GM23248 (cell line): ENCODE data around the gene VPS37B. TPM values are rescaled to one million over a fixed set of nuclear protein-coding genes. Genes with fewer than 3 reads are reported as not detected.
"Not testable (repeated sequence)": the region's sequence is repeated elsewhere in the genome, so short reads cannot be mapped to it uniquely, and the experiment has no call there.

Experiments used
- DNase-seq: peaks from one replicate; pipeline ENCODE4 v3.0.0-alpha.2; 2015
- H2AFZ ChIP-seq: fragments of 200-600 bp; sonication (generic); 2 replicates; pipeline ENCODE4 v1.6.1; 2016; ENCODE audit warnings: antibody characterized with exemption
- H3F3A ChIP-seq: fragments of 200-600 bp; sonication (generic); 2 replicates; pipeline ENCODE4 v1.6.1; 2016; ENCODE audit warnings: mild to moderate bottlenecking, antibody characterized with exemption, mixed run types; ENCODE audit not compliant: insufficient read depth
- H3K27ac ChIP-seq: fragments of 200-600 bp; sonication (generic); 2 replicates; pipeline ENCODE4 v1.5.1; 2016; ENCODE audit warnings: mild to moderate bottlenecking
- H3K27me3 ChIP-seq: fragments of 200-600 bp; sonication (generic); replicated peaks from 2 replicates; pipeline ENCODE4 v1.6.1; 2016; ENCODE audit warnings: mild to moderate bottlenecking; ENCODE audit not compliant: insufficient read depth
- H3K36me3 ChIP-seq: fragments of 200-600 bp; sonication (generic); 2 replicates; pipeline ENCODE4 v1.6.1; 2016; ENCODE audit warnings: low read depth, mild to moderate bottlenecking
- H3K4me1 ChIP-seq: fragments of 200-600 bp; sonication (generic); 2 replicates; pipeline ENCODE4 v1.6.1; 2016; ENCODE audit warnings: mild to moderate bottlenecking; ENCODE audit not compliant: insufficient read depth
- H3K4me2 ChIP-seq: fragments of 200-600 bp; sonication (generic); one replicate; pipeline ENCODE4 v1.6.1; 2016; ENCODE audit warnings: mild to moderate bottlenecking; ENCODE audit not compliant: unreplicated experiment
- H3K4me3 ChIP-seq: fragments of 200-600 bp; sonication (generic); 2 replicates; pipeline ENCODE4 v1.5.1; 2016; ENCODE audit warnings: mild to moderate bottlenecking
- H3K79me2 ChIP-seq: fragments of 200-600 bp; sonication (generic); 2 replicates; pipeline ENCODE4 v1.6.1; 2016; ENCODE audit warnings: mild to moderate bottlenecking; ENCODE audit not compliant: insufficient read depth
- H3K9ac ChIP-seq: fragments of 200-600 bp; sonication (generic); 2 replicates; pipeline ENCODE4 v1.6.1; 2016; ENCODE audit warnings: mild to moderate bottlenecking
- H3K9me2 ChIP-seq: fragments of 200-600 bp; sonication (generic); 2 replicates; pipeline ENCODE4 v1.6.1; 2016; ENCODE audit warnings: mixed run types, mild to moderate bottlenecking, moderate library complexity; ENCODE audit not compliant: insufficient read depth
- H3K9me3 ChIP-seq: fragments of 200-600 bp; sonication (generic); one replicate; pipeline ENCODE4 v1.6.1; 2017; ENCODE audit warnings: low read depth
- H4K20me1 ChIP-seq: fragments of 200-600 bp; sonication (generic); 2 replicates; pipeline ENCODE4 v1.6.0; 2016; ENCODE audit not compliant: insufficient read depth
- EZH2 ChIP-seq: fragments of 200-600 bp; sonication (generic); IDR thresholded peaks from 2 replicates; pipeline ENCODE4 v1.6.1; 2018; ENCODE audit warnings: antibody characterized with exemption, mild to moderate bottlenecking; ENCODE audit not compliant: insufficient read depth, poor library complexity, severe bottlenecking
- EZH2phosphoT487 ChIP-seq: fragments of 200-600 bp; sonication (generic); IDR thresholded peaks from 2 replicates; pipeline ENCODE4 v1.6.1; 2018; ENCODE audit warnings: antibody characterized with exemption, moderate library complexity, mild to moderate bottlenecking, low read depth; ENCODE audit not compliant: insufficient read depth
- WGBS, 2 experiments: methylation state at CpG; one replicate each; pipeline ENCODE4 v1.1.6; 2015 to 2017; ENCODE audit warnings: low lambda C conversion rate in 2 of 2, low coverage in 1 of 2; ENCODE audit errors: missing lambda C conversion rate in 2 of 2; 5-methylcytosine and 5-hydroxymethylcytosine counted together
- in situ Hi-C: fragments of 300-500 bp; cut with MboI; formaldehyde crosslinking; loops from 2 replicates; pipeline ENCODE4 v1.15.0; 2020
- polyA plus RNA-seq: library from polyadenylated mRNA; unstranded; fragments of >200 nt; fragmentation: Nextera tagmentation; extraction: Ambion mirVana; gene quantifications from 2 replicates; pipeline ENCODE4 v1.2.1, GENCODE V29; 2016
- total RNA-seq: library from RNA; depleted of rRNA; stranded (reverse); fragments of >200 nt; shearing (Covaris generic); gene quantifications from 2 replicates; pipeline ENCODE4 v1.2.3, GENCODE V29; 2014

VPS37B gene
- total and polyA plus RNA-seq, 2 experiments from 2014 or later, result 19.1 to 31.3 TPM

DNA sequence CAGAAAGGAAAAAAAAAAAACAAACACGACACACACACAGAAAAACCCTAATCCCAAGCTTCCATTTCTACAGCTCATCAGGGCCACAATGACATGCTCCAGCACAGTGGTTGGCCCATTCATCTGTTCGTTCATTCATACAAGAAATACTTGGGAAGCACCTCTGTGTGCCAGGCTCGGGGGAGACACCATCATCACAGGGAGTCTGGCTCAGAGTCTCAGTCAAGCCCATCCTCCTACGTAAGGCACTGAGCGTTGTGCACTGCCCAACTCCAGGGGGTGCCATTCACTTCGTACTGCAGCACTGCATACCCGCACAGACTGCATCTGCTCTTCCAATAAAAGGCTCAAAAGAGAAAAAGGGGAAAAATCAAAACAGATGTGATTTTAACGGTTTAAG lies 15.3 kb downstream of the VPS37B start:
- H3K9me2 ChIP-seq, result no peaks in the 10 kb centered on the region
- H3K27me3 ChIP-seq, result no peaks in the 10 kb centered on the region
- H3K4me3 ChIP-seq, result no peak overlapping the region
- H3K4me2 ChIP-seq, result no peak overlapping the region
- peaks cover 16% of the 10 kb centered on the region for H3K4me1 ChIP-seq
- peaks cover 22% of the 10 kb centered on the region; the same call in 1 of the 2 replicates for H4K20me1 ChIP-seq
- no peaks in the 10 kb centered on the region for H3F3A ChIP-seq
- H3K36me3 ChIP-seq, result no peaks in the 10 kb centered on the region
- H3K9me3 ChIP-seq, result no peaks in the 10 kb centered on the region
- in situ Hi-C loops, result no loop called here
- TF ChIP-seq EZH2 (no peak), EZH2phosphoT487 (no peak)
- 47 to 51% methylated on average over 8 of the region's 8 CpGs for WGBS, 2 experiments
- H3K9ac ChIP-seq, result no peak overlapping the region
- DNase-seq, result peak; percentile 60
- H3K27ac ChIP-seq, result no peak overlapping the region
- H3K79me2 ChIP-seq, result peaks cover 99% of the 10 kb centered on the region
- no peak overlapping the region for H2AFZ ChIP-seq

- no peak for DNase-seq
- H3K4me1 ChIP-seq, result peaks cover 19% of the 10 kb centered on the region
- no peaks in the 10 kb centered on the region for H3K9me2 ChIP-seq
- H3K9ac ChIP-seq, result no peak overlapping the region
- H3K36me3 ChIP-seq, result no peaks in the 10 kb centered on the region
- in situ Hi-C loops, result no loop called here
- no peak overlapping the region for H2AFZ ChIP-seq
- no peak overlapping the region for H3K4me2 ChIP-seq
- H3K4me3 ChIP-seq, result no peak overlapping the region
- TF ChIP-seq EZH2phosphoT487, result no peak
- TF ChIP-seq EZH2, result no peak
- peaks cover 23% of the 10 kb centered on the region; the same call in 1 of the 2 replicates for H4K20me1 ChIP-seq
- no peaks in the 10 kb centered on the region for H3K9me3 ChIP-seq
- no peak overlapping the region for H3K27ac ChIP-seq
- H3K27me3 ChIP-seq, result no peaks in the 10 kb centered on the region
- H3K79me2 ChIP-seq, result peaks cover 100% of the 10 kb centered on the region
- WGBS, 2 experiments, result 83 to 90% methylated on average over 10 of the region's 10 CpGs
- no peaks in the 10 kb centered on the region for H3F3A ChIP-seq
Observed at GRCh38 chr12:122880155-122880667, 15.7 kb downstream of the VPS37B start.

DNA sequence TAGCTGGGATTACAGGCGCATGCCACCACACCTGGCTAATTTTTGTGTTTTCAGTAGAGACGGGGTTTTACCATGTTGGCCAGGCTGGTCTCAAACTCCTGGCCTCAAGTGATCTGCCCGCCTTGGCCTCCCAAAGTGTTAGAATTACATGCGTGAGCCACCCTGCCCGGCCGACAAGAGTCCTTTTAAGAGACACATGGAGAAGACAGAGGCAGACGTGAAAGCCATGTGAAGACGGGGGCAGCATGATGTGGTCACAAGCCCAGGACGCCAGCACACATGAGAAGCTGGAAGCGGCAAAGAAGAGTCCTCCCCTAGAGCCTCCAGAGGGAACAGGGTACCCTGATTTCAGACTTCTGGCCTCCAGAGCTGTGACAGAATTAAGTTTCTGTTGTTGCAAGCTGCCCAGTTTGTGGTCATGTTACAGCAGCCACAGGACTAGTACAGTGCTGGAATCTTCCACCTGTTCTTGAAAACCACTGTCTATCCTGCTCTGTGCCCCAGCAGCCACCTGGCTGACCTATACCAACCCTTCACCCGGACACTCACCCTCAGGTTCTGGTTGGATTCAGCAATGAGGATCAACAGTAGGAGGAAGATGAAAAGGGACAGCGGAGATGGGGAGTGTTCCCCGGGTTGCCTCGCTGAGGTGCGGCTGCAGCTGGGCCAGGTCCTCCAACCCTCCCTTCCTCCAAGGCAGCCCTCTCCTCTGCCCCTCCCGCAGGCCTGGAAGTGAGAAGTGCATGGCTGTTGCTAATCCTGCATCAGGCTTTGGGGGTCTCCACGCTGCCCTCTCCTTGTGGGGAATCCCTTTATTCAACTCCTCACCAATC lies 16.9 kb downstream of the VPS37B start:
- Histone ChIP-seq H3K4me1 (0 out of 2 replicates have a peak, but pooled peaks cover 8% of the 10 kb centered on the region), H3K4me2 (no peak overlapping the region), H3K9ac (no peak overlapping the region), H3K9me2 (no peaks in the 10 kb centered on the region), H3K36me3 (no peaks in the 10 kb centered on the region), H3K79me2 (peaks cover 100% of the 10 kb centered on the region), H3K9me3 (no peaks in the 10 kb centered on the region), H3F3A (no peaks in the 10 kb centered on the region), H3K27ac (no peak overlapping the region), H3K27me3 (no peaks in the 10 kb centered on the region), H3K4me3 (no peak overlapping the region), H2AFZ (no peak overlapping the region), H4K20me1 (peaks cover 23% of the 10 kb centered on the region; the same call in 1 of the 2 replicates)
- 87% methylated on average over 17 of the region's 17 CpGs for WGBS, 2 experiments
- TF ChIP-seq EZH2 (no peak), EZH2phosphoT487 (no peak)
- no peak for DNase-seq
- in situ Hi-C loops, result no loop called here

GRCh38 chr12:122876731-122877130 lies 19.2 kb downstream of the VPS37B start:
- H3K9ac ChIP-seq, result no peak overlapping the region
- H3K4me1 ChIP-seq, result peaks cover 16% of the 10 kb centered on the region; the same call in 1 of the 2 replicates
- H3K79me2 ChIP-seq, result peaks cover 98% of the 10 kb centered on the region
- 96 to 98% methylated on average over 3 of the region's 3 CpGs for WGBS, 2 experiments
- H3K36me3 ChIP-seq, result no peaks in the 10 kb centered on the region
- H2AFZ ChIP-seq, result no peak overlapping the region
- TF ChIP-seq EZH2, result no peak
- TF ChIP-seq EZH2phosphoT487, result no peak
- H3K9me3 ChIP-seq, result no peaks in the 10 kb centered on the region
- DNase-seq, result no peak
- H3F3A ChIP-seq, result peaks cover 18% of the 10 kb centered on the region
- in situ Hi-C loops, result no loop called here
- H3K4me3 ChIP-seq, result no peak overlapping the region
- no peaks in the 10 kb centered on the region for H3K27me3 ChIP-seq
- H3K27ac ChIP-seq, result no peak overlapping the region
- peaks cover 23% of the 10 kb centered on the region; the same call in 1 of the 2 replicates for H4K20me1 ChIP-seq
- H3K4me2 ChIP-seq, result no peak overlapping the region
- H3K9me2 ChIP-seq, result no peaks in the 10 kb centered on the region

- Histone ChIP-seq H3K79me2 (peaks cover 98% of the 10 kb centered on the region), H3F3A (peaks cover 22% of the 10 kb centered on the region), H4K20me1 (peaks cover 18% of the 10 kb centered on the region; the same call in 1 of the 2 replicates), H3K4me1 (peaks cover 20% of the 10 kb centered on the region)
- H3K9me3 ChIP-seq, H3K9me2 ChIP-seq, H3K9ac ChIP-seq, H2AFZ ChIP-seq, H3K4me3 ChIP-seq, H3K27ac ChIP-seq, H3K36me3 ChIP-seq, H3K4me2 ChIP-seq, DNase-seq, in situ Hi-C loops, H3K27me3 ChIP-seq: not testable (repeated sequence)
- WGBS, 2 experiments, result 96 to 98% methylated on average over 5 of the region's 5 CpGs
Observed at GRCh38 chr12:122876281-122876680, 19.6 kb downstream of the VPS37B start.
